ENCODE measurements around the gene ATXN3.
A peak's percentile ranks its signal among the peaks of the same experiment; 100 is the strongest.

The ATXN3 gene

DNA sequence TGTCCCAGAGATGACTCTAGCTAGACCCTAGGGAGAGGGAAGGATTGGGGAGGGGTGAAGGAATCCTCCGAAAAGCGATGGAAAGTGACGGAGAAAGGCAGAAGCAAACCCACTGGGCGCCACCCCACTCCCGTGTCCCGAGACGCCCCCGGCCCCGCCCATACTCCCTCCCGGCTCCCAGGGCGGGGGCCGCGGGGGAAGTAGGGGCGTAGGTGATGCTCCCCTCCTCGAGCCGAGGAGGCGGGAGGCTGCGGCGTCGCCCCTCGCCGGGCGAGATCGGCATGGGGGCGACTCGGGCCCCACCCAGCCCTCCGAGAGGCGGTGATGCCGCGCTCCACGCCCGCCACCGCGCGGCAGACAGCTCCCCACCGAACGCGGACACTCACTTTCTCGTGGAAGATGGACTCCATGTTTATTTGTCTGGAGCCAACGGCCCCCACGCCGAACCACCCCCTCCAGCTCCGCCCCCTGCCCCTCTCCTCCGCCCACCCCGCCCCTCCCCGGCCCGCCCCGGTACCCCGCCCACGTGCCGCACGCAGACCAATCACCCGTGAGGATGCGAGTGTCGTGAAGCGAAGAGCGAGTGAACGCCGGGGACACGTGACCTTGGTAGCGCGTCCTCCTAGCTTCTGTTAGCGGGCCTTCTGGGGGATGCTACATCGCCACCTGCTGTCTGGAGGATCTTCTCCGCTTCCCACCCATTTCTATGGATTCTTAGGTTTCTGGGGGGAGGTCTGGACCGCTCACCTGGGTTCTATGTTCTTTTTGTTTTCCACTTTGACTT lies at the start of gene ATXN3:
TSS of gene ATXN3 (minus strand) at position 440 of the 784 bp plus-strand sequence. CDS start at position 410, 30 bp downstream.
- Mint-ChIP-seq H3K27ac (peak within 1 kb of the TSS; percentile 94), H3K4me1 (ENCODE audit: low read depth) (peaks cover 48% of the 10 kb centered on the region), H3K4me3 (peak within 1 kb of the TSS; percentile 94), H3K36me3 (ENCODE audit: low read depth) (peaks cover 6% of the 10 kb centered on the region), H3K9me3 (no peaks in the 10 kb centered on the region), H3K27me3 (no peaks in the 10 kb centered on the region)
- peak; percentile 92 for DNase-seq

DNA sequence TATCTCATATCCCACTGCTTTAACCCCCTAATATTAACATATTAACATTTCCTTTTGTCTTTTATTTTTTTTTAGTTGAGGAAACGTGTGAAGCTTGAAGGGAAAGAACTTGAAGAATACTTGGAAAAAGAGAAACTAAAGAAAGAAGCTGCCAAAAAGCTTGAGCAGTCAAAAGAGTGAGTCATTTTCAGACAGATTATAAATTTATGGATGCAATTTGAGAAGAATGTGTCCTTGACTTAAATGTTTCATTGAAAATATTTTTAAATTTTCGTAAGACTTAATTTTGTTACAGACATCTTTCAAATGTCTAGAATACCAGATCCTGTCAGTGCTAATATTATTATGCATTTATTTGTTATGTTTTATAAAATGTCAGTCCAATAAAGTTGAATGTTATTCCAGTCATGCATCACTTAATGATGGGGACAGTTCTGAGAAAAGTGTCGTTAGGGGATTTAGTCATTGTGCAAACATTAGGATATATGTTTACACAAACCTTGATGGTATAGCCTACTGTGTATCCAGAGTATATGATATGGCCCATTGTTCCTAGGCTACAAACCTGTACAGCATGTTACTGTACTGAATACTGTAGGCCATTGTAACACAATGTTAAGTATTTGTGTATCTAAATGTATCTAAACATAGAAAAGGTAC lies 48.0 kb upstream of the ATXN3 start:
- Mint-ChIP-seq H3K4me1 (ENCODE audit: low read depth) (peaks cover 5% of the 10 kb centered on the region), H3K27me3 (no peaks in the 10 kb centered on the region), H3K9me3 (no peaks in the 10 kb centered on the region), H3K27ac (no peak overlapping the region), H3K4me3 (no peak overlapping the region), H3K36me3 (ENCODE audit: low read depth) (peaks cover 90% of the 10 kb centered on the region)
- DNase-seq = no peak

DNA sequence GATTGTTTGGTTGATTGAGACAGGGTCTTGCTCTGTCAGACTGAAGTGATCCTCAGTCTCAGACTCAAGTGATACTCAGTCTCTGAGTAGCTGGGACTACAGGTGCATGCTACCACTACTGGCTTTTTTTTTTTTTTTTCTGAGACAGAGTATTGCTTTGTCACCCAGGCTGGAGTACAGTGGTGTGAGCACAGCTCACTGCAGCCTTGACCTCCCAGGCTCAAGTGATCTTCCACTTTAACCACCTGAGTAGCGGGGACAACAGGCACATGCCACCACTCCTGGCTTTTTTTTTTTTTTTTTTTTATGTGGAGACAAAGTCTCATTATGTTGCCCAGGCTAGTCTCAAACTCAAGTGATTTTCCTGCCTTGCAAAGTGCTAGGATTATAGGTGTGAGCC lies 47.2 kb upstream of the ATXN3 start:
- Mint-ChIP-seq H3K36me3 (ENCODE audit: low read depth) (peaks cover 89% of the 10 kb centered on the region), H3K27ac (no peak overlapping the region), H3K9me3 (no peaks in the 10 kb centered on the region), H3K4me1 (ENCODE audit: low read depth) (peaks cover 7% of the 10 kb centered on the region), H3K27me3 (no peaks in the 10 kb centered on the region), H3K4me3 (no peak overlapping the region)
- no peak for DNase-seq

DNA sequence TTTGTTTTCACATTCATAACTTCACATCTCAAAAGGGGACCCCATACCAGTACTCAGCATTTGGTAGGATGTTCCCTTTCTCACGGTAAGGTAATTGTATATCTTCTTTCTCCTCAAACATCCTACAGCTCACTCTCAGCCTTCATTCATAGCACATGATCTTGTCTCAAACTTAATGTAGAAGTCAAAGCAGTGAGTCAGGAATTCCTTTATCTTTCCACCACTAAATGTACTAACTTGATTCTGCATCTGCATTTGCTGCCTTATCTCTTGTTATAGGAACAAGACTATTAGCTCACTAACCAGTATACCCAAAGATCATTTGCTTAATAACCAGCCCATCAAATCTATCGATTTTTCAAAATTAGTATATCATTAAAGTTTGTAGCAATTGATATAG lies 38.3 kb upstream of the ATXN3 start:
- no peak for DNase-seq
- no peak overlapping the region for H3K27ac Mint-ChIP-seq
- H3K4me3 Mint-ChIP-seq = no peak overlapping the region

DNA sequence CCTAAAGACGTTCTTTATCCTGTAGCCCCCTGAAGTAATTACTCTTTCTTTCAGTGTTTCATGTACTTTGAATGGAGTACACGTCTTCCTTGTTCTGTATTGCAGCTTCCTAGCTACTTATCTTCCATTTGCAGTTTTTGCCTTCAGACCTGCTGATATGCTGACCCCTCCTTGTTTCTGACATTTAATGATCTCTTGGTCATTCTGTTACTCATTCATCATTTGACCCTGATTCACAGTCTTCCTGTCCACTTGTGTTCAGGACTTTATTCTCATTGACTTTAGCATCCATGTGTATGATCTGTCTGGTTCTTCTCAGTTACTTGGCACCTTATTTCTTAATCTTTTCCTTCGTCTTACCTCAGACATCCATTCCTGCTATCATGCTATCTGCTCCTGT lies 37.6 kb upstream of the ATXN3 start:
- Mint-ChIP-seq H3K27ac (no peak overlapping the region), H3K36me3 (ENCODE audit: low read depth) (peaks cover 90% of the 10 kb centered on the region)

More for the DNA sequence above, 38.3 kb upstream of the ATXN3 start:
- H3K36me3 Mint-ChIP-seq (ENCODE audit: low read depth) = peaks cover 91% of the 10 kb centered on the region
- H3K27me3 Mint-ChIP-seq = no peaks in the 10 kb centered on the region
- H3K9me3 Mint-ChIP-seq = no peaks in the 10 kb centered on the region
- H3K4me1 Mint-ChIP-seq (ENCODE audit: low read depth) = peaks cover 13% of the 10 kb centered on the region

DNA sequence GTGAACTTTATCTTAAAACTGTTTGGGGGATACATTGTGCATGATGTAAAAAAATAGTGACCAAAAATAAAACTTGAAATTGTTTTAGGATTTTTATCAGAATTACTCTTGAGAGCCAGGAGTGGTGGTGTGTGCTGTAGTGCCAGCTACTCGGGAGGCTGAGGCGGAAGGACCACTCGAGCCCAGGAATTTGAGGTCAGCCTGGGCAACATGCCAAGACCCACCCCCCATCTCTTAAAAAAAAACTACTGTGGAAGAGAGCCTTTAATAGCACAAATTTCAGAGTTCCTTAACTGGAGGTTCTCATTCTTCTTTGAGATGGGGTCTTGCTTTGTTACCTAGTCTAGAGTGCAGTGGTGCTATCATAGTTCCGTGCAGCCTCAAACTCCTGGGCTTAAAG lies 36.9 kb upstream of the ATXN3 start:
- Mint-ChIP-seq H3K27ac (no peak overlapping the region), H3K27me3 (no peaks in the 10 kb centered on the region), H3K36me3 (ENCODE audit: low read depth) (peaks cover 91% of the 10 kb centered on the region), H3K4me1 (ENCODE audit: low read depth) (peaks cover 12% of the 10 kb centered on the region), H3K9me3 (no peaks in the 10 kb centered on the region), H3K4me3 (no peak overlapping the region)
- no peak for DNase-seq

More for the DNA sequence above, 37.6 kb upstream of the ATXN3 start:
- Mint-ChIP-seq H3K9me3 (no peaks in the 10 kb centered on the region), H3K4me3 (no peak overlapping the region), H3K27me3 (no peaks in the 10 kb centered on the region), H3K4me1 (ENCODE audit: low read depth) (peaks cover 12% of the 10 kb centered on the region)
- no peak for DNase-seq

DNA sequence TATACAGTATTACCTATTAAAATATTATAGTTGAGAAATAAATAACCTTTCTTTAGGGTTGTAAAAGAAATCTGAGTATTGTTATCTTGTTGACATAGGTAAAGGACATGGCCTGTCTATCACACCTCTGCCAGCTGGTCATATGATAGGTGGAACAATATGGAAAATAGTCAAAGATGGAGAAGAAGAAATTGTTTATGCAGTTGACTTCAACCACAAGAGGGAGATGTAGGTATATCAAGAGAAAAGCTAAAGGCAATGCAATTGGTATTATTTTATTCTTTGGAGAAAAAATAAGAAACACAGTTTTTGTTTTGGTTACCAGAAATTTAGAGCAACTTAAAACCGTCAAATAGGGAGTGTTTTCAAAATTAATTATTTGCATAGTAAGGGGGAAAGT lies 28.9 kb upstream of the ATXN3 start:
- no peak for DNase-seq
- Mint-ChIP-seq H3K4me3 (no peak overlapping the region), H3K27ac (no peak overlapping the region), H3K4me1 (ENCODE audit: low read depth) (peaks cover 14% of the 10 kb centered on the region), H3K36me3 (ENCODE audit: low read depth) (peaks cover 89% of the 10 kb centered on the region), H3K9me3 (no peaks in the 10 kb centered on the region), H3K27me3 (no peaks in the 10 kb centered on the region)

- no peak overlapping the region for H3K27ac Mint-ChIP-seq
- DNase-seq = no peak
- H3K36me3 Mint-ChIP-seq (ENCODE audit: low read depth) = peaks cover 90% of the 10 kb centered on the region
These were observed 28.1 kb upstream of the ATXN3 start for GRCh38 chr14:92134456-92134855.

DNA sequence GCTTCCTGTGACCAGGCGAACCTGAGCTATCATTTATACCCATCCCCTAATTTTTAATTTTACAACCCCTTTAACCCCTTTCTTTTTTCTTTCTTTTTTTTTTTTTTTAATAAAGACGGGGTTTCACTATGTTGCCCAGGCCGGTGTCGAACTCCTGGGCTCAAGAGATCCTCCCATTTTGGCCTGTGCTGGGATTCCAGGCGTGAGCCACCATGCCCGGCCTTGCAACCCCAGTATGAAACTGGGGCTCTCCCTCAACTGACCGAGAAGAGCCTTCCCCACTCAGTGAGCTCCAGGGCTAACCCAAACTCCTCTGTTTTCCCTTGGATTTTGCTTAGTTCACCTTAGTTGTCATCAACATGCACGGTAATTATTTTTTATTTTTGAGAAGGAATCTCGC lies 16.4 kb upstream of the ATXN3 start:
- H3K9me3 Mint-ChIP-seq = no peaks in the 10 kb centered on the region
- H3K27me3 Mint-ChIP-seq = no peaks in the 10 kb centered on the region
- peaks cover 82% of the 10 kb centered on the region for H3K36me3 Mint-ChIP-seq (ENCODE audit: low read depth)
- no peak for DNase-seq
- peak overlapping the region; percentile 92 for H3K4me3 Mint-ChIP-seq
- peak overlapping the region; percentile 100 for H3K27ac Mint-ChIP-seq
- H3K4me1 Mint-ChIP-seq (ENCODE audit: low read depth) = peaks cover 51% of the 10 kb centered on the region

More at GRCh38 chr14:92134456-92134855, 28.1 kb upstream of the ATXN3 start:
- no peak overlapping the region for H3K4me3 Mint-ChIP-seq
- peaks cover 18% of the 10 kb centered on the region for H3K4me1 Mint-ChIP-seq (ENCODE audit: low read depth)
- H3K9me3 Mint-ChIP-seq = no peaks in the 10 kb centered on the region
- H3K27me3 Mint-ChIP-seq = no peaks in the 10 kb centered on the region

GRCh38 chr14:92122351-92122677 lies 15.9 kb upstream of the ATXN3 start:
- Mint-ChIP-seq H3K4me3 (peak overlapping the region; percentile 92), H3K9me3 (no peaks in the 10 kb centered on the region), H3K36me3 (ENCODE audit: low read depth) (peaks cover 82% of the 10 kb centered on the region), H3K27ac (peak overlapping the region; percentile 100), H3K27me3 (no peaks in the 10 kb centered on the region), H3K4me1 (ENCODE audit: low read depth) (peaks cover 47% of the 10 kb centered on the region)
- no peak for DNase-seq

GRCh38 chr14:92121670-92122350 lies 15.4 kb upstream of the ATXN3 start, which contains the start of the genes CPSF2 and NDUFB1:
CPSF2 (plus strand) TSS chr14:92121969; CDS start chr14:92130985, 9,016 bp downstream.
NDUFB1 (minus strand) TSS chr14:92121706; CDS start chr14:92117637, 4,069 bp downstream.
- Mint-ChIP-seq H3K4me1 (ENCODE audit: low read depth) (peaks cover 42% of the 10 kb centered on the region), H3K9me3 (no peaks in the 10 kb centered on the region), H3K36me3 (ENCODE audit: low read depth) (peaks cover 82% of the 10 kb centered on the region), H3K27me3 (no peaks in the 10 kb centered on the region), H3K4me3 (peak within 1 kb of the TSS; percentile 92), H3K27ac (peak within 1 kb of the TSS; percentile 100)
- DNase-seq = peak; percentile 91

- H3K27me3 Mint-ChIP-seq = no peaks in the 10 kb centered on the region
- peak overlapping the region; percentile 92 for H3K4me3 Mint-ChIP-seq
- H3K9me3 Mint-ChIP-seq = no peaks in the 10 kb centered on the region
- DNase-seq = no peak
- H3K27ac Mint-ChIP-seq = peak overlapping the region; percentile 100
- H3K4me1 Mint-ChIP-seq (ENCODE audit: low read depth) = peaks cover 41% of the 10 kb centered on the region
- peaks cover 80% of the 10 kb centered on the region for H3K36me3 Mint-ChIP-seq (ENCODE audit: low read depth)
These were observed 14.9 kb upstream of the ATXN3 start for GRCh38 chr14:92121207-92121669.

GRCh38 chr14:92109490-92109889 lies 3.1 kb upstream of the ATXN3 start:
- no peak overlapping the region for H3K4me3 Mint-ChIP-seq
- no peak overlapping the region for H3K27ac Mint-ChIP-seq
- H3K9me3 Mint-ChIP-seq = no peaks in the 10 kb centered on the region
- no peaks in the 10 kb centered on the region for H3K27me3 Mint-ChIP-seq
- peaks cover 30% of the 10 kb centered on the region for H3K4me1 Mint-ChIP-seq (ENCODE audit: low read depth)
- no peak for DNase-seq
- peaks cover 6% of the 10 kb centered on the region for H3K36me3 Mint-ChIP-seq (ENCODE audit: low read depth)

DNA sequence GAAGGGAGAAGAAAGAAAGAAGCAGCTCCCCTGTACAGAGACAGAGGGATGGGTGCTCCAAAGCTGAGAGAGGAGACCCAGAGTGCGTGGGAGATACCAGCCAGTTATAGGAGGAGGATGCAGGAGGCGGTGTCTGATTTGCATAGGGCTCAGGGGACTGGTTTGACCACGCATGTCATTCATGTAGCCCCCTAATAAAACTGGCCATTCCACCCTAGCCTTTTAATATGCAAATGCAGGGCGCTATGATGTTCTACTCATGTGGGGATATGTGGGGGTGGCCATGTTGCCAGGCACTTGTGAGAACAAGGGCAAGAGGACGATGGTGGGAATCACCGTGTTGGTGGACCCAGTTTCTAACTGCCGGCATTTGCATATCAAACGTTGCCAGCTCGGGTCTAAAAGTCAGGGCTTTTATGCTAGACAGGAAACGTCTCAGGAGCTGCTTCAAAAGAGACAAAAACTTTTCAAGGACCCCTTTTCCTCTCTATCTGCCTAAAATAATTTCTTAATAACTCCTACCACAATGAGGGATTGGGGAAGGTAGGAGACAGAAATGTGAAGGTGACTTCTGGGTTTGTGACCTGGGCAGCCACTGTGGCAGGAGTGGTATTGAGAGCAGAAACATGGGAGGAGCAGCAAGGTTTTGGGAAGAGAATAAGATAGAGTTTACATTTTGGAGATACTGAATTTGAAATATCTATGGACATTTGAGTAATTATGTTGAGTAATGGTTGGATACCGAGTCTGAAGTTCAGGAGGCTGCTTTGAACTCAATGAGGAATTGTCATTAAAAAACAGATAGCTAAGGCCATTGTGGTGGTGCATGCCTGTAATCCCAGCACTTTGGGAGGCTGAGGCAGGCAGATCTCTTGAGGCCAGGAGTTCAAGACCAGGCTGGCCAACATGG lies 2.2 kb upstream of the ATXN3 start:
- Mint-ChIP-seq H3K27me3 (no peaks in the 10 kb centered on the region), H3K4me1 (ENCODE audit: low read depth) (peaks cover 37% of the 10 kb centered on the region), H3K9me3 (no peaks in the 10 kb centered on the region), H3K4me3 (peak overlapping the region; percentile 43), H3K27ac (peak overlapping the region; percentile 83), H3K36me3 (ENCODE audit: low read depth) (peaks cover 6% of the 10 kb centered on the region)
- peak; percentile 47 for DNase-seq
